K562 (cell line): Measurements from ENCODE around the gene WWC2.

ENCODE experiments used
- BRCA1 ChIP-seq, 2 experiments: fragments of 450-650 bp in 1 of 2; sonication (generic) in 1 of 2; formaldehyde crosslinking in 1 of 2; IDR thresholded peaks; 2 replicates each; pipeline versions ENCODE4 v1.5.0 to v1.6.1; 2017 to 2020; ENCODE audit warnings: mild to moderate bottlenecking in 1 of 2, missing genetic modification reagents in 1 of 2
- CTCF ChIP-seq, 3 experiments: IDR thresholded peaks in 2 of 3; conservative IDR thresholded peaks in 1 of 3; 2 replicates each; pipeline ENCODE4 v1.5.1; 2011 to 2012; ENCODE audit warnings: low read length in 3 of 3, mild to moderate bottlenecking in 3 of 3, control low read depth in 2 of 3, improper control_type of control experiment in 1 of 3, inconsistent platforms in 1 of 3, low read depth in 1 of 3, mixed read lengths in 1 of 3, moderate library complexity in 1 of 3; ENCODE audit not compliant: insufficient read depth in 2 of 3
- GABPA ChIP-seq: fragments of 200-800 bp; sonication (Bioruptor generic); conservative IDR thresholded peaks from 2 replicates; pipeline ENCODE4 v1.6.1; 2016; ENCODE audit warnings: low read depth, missing genetic modification characterization, missing compliant biosample characterization
- HNRNPH1 ChIP-seq: fragments of 200-400 bp; formaldehyde crosslinking; optimal IDR thresholded peaks from 2 replicates; pipeline ENCODE3; 2017; ENCODE audit warnings: low read depth, mild to moderate bottlenecking, low read length, moderate library complexity
- KLF13 ChIP-seq: fragments of 450-650 bp; IDR thresholded peaks from 2 replicates; pipeline ENCODE4 v1.6.1; 2016; ENCODE audit warnings: missing genetic modification characterization, low read depth, mild to moderate bottlenecking, missing compliant biosample characterization, moderate library complexity, borderline replicate concordance
- MYBL2 ChIP-seq, 2 experiments: fragments of 450-650 bp in 1 of 2; sonication (generic) in 1 of 2; formaldehyde crosslinking in 1 of 2; IDR thresholded peaks; 2 replicates each; pipeline versions ENCODE4 v1.6.1 to v1.8.1; 2017 to 2022; ENCODE audit warnings: borderline replicate concordance in 1 of 2, inconsistent platforms in 1 of 2, low read depth in 1 of 2, mild to moderate bottlenecking in 1 of 2, missing genetic modification reagents in 1 of 2, moderate library complexity in 1 of 2
- NR2C2 ChIP-seq, 2 experiments: fragments of 200-800 bp in 1 of 2; sonication (Bioruptor generic) in 1 of 2; sonication (generic) in 1 of 2; formaldehyde crosslinking in 1 of 2; IDR thresholded peaks; 2 replicates each; pipeline versions ENCODE4 v1.6.1 to v1.8.0; 2016 to 2022; ENCODE audit warnings: mild to moderate bottlenecking in 1 of 2, missing compliant biosample characterization in 1 of 2, missing genetic modification characterization in 1 of 2, missing genetic modification reagents in 1 of 2
- POLR2A ChIP-seq: fragments of 450-650 bp; conservative IDR thresholded peaks from 2 replicates; pipeline ENCODE4 v1.6.1; 2016
- SMAD4 ChIP-seq: fragments of 250-450 bp; sonication (Bioruptor Pico); conservative IDR thresholded peaks from 2 replicates; pipeline ENCODE4 v1.8.0; 2021; ENCODE audit warnings: inconsistent platforms, mild to moderate bottlenecking, moderate library complexity
- SP1 ChIP-seq: sonication (generic); formaldehyde crosslinking; IDR thresholded peaks from 2 replicates; pipeline ENCODE4 v1.8.1; 2022; ENCODE audit warnings: mild to moderate bottlenecking, missing genetic modification reagents
- ZFP91 ChIP-seq: sonication (generic); formaldehyde crosslinking; IDR thresholded peaks from 2 replicates; pipeline ENCODE4 v1.8.0; 2022; ENCODE audit warnings: mild to moderate bottlenecking, missing genetic modification reagents

- TF ChIP-seq ZFP91 (CRISPR knock-in tag) (no peak), BRCA1 (IDR thresholded peaks at IDR 0.05) (no peak), BRCA1 (CRISPR knock-in tag; IDR thresholded peaks at IDR 0.05) (no peak), KLF13 (tag) (no peak), NR2C2 (CRISPR knock-in tag; IDR thresholded peaks at IDR 0.05) (no peak), NR2C2 (tag; IDR thresholded peaks at IDR 0.05) (no peak), POLR2A (no peak), SP1 (CRISPR knock-in tag) (no peak), GABPA (no peak), SMAD4 (no peak), CTCF (IDR thresholded peaks at IDR 0.05 in 2 of 3, conservative IDR thresholded peaks at IDR 0.05 in 1 of 3; ENCODE audit: insufficient read depth in 2 of 3, low read depth in 1 of 3, low read length in 3 of 3) (no peak), MYBL2 (IDR thresholded peaks at IDR 0.05; ENCODE audit: low read depth) (no peak), MYBL2 (CRISPR knock-in tag; IDR thresholded peaks at IDR 0.05; ENCODE audit: borderline replicate concordance) (no peak), HNRNPH1 (no peak)
Observed at GRCh38 chr4:183223053-183223452, 124.0 kb downstream of the WWC2 start.
